ENCODE data around the gene REPIN1.

GRCh38 chr7:150373049-150373801 lies 4.6 kb downstream of the REPIN1 start:
- TF ChIP-seq CTCF (IDR thresholded peaks at IDR 0.05; ENCODE audit: insufficient read depth, low read length) (no peak), REST (IDR thresholded peaks at IDR 0.05; ENCODE audit: insufficient replicate concordance, low read depth) (no peak), GABPA (IDR thresholded peaks at IDR 0.05; ENCODE audit: low read depth) (no peak)

Measured in HL-60 (cell line).